GM12878 (cell line): Measurements from ENCODE around the gene CELSR3. TPM values are rescaled to one million over a fixed set of nuclear protein-coding genes. Genes with fewer than 3 reads are reported as not detected.

Experiments used
- ASH2L ChIP-seq: fragments of 300-600, 200-600 bp; sonication (generic); IDR thresholded peaks from 2 replicates; pipeline ENCODE4 v1.6.1; 2017; ENCODE audit warnings: low read depth, mild to moderate bottlenecking, borderline replicate concordance
- CBX3 ChIP-seq: fragments of 200-600 bp; sonication (generic); IDR thresholded peaks from 2 replicates; pipeline ENCODE4 v1.6.1; 2016; ENCODE audit warnings: low read depth, borderline replicate concordance
- CBX5 ChIP-seq: sonication (generic); IDR thresholded peaks from 2 replicates; pipeline ENCODE4 v1.6.1; 2016; ENCODE audit warnings: low read depth, moderate library complexity, mild to moderate bottlenecking, inconsistent platforms
- EGR1 ChIP-seq, 2 experiments: IDR thresholded peaks; 1 replicate in 1 of 2; 2 replicates in 1 of 2; pipeline ENCODE4 v1.6.1; 2011 to 2012; ENCODE audit warnings: low read depth in 2 of 2, low read length in 2 of 2, borderline replicate concordance in 1 of 2, mild to moderate bottlenecking in 1 of 2, moderate library complexity in 1 of 2
- FOS ChIP-seq: IDR thresholded peaks from 3 replicates; pipeline ENCODE4 v1.6.1; 2011; ENCODE audit warnings: borderline replicate concordance; ENCODE audit not compliant: insufficient read length; ENCODE audit errors: extremely low read depth
- MEF2A ChIP-seq: IDR thresholded peaks from 2 replicates; pipeline ENCODE4 v1.6.1; 2011; ENCODE audit warnings: low read depth, mild to moderate bottlenecking, low read length, moderate library complexity; ENCODE audit not compliant: insufficient read depth
- NFYB ChIP-seq: IDR thresholded peaks from 2 replicates; pipeline ENCODE4 v1.6.1; 2011; ENCODE audit warnings: low read depth, mild to moderate bottlenecking, low read length, improper control_type of control experiment, moderate library complexity; ENCODE audit not compliant: insufficient read depth
- PAX5 ChIP-seq: IDR thresholded peaks from 2 replicates; pipeline ENCODE4 v1.6.1; 2011; ENCODE audit warnings: low read depth, low read length, borderline replicate concordance
- PBX3 ChIP-seq: IDR thresholded peaks from 2 replicates; pipeline ENCODE4 v1.6.1; 2011; ENCODE audit warnings: mild to moderate bottlenecking, low read depth, low read length, moderate library complexity; ENCODE audit not compliant: insufficient replicate concordance
- TARDBP ChIP-seq: IDR thresholded peaks from 2 replicates; pipeline ENCODE4 v1.6.1; 2016; ENCODE audit warnings: borderline replicate concordance
- YY1 ChIP-seq: IDR thresholded peaks from 2 replicates; pipeline ENCODE4 v1.6.1; 2011; ENCODE audit warnings: low read depth, mild to moderate bottlenecking, low read length
- ZNF274 ChIP-seq: IDR thresholded peaks from one replicate; pipeline ENCODE4 v1.8.0; 2011; ENCODE audit not compliant: insufficient read length, insufficient read depth
- ZNF687 ChIP-seq: fragments of 450-650 bp; IDR thresholded peaks from 2 replicates; pipeline ENCODE4 v1.6.1; 2017; ENCODE audit warnings: mild to moderate bottlenecking, moderate library complexity
- polyA plus RNA-seq, 11 experiments: library from polyadenylated mRNA; depleted of rRNA in 4 of 11; unstranded in 6 of 11; stranded (reverse) in 5 of 11; fragments of >200 nt; fragmentation: Nextera tagmentation in 4 of 11; fragmentation: Illumina TruSeq in 1 of 11; extraction: Ambion mirVana in 4 of 11; extraction: Trizol in 1 of 11; gene quantifications; 1 replicate in 1 of 11; 2 replicates in 10 of 11; pipeline versions ENCODE4 v1.2.1 to v1.2.3, GENCODE V29; 2011 to 2016; ENCODE audit warnings: inconsistent platforms in 2 of 11, missing spikeins in 2 of 11, low read depth in 1 of 11
- total RNA-seq, 4 experiments: library from RNA; depleted of rRNA in 3 of 4; stranded (reverse); fragments of >200 nt in 3 of 4; fragmentation: Illumina TruSeq in 1 of 4; extraction: Trizol in 1 of 4; gene quantifications; 2 replicates each; pipeline versions ENCODE4 v1.2.1 to v1.2.3, GENCODE V29; 2013 to 2021
- TF ChIP-seq, protein P1 (sequence below): fragments of 450-650 bp; conservative IDR thresholded peaks from 2 replicates; pipeline ENCODE4 v1.6.1; 2017; ENCODE audit warnings: mild to moderate bottlenecking, moderate library complexity
- TF ChIP-seq, protein P2 (sequence below): fragments of 450-650 bp; IDR thresholded peaks from 2 replicates; pipeline ENCODE4 v1.6.1; 2018; ENCODE audit warnings: borderline replicate concordance, mild to moderate bottlenecking; ENCODE audit not compliant: partially characterized antibody

CELSR3 gene
- total and polyA plus RNA-seq, 10 of the 15 experiments (the other 5 are each of a cell fraction or from before 2014, with no cell fraction given) = 0.08 to 1.6 (median 0.57) TPM

- peak; percentile 76; the same call in 1 of the 2 replicates for TF ChIP-seq PAX5
- TF ChIP-seq ZNF687 = peak; percentile 72
- TF ChIP-seq ASH2L = no peak
- no peak for TF ChIP-seq PBX3
- TF ChIP-seq, protein P1, sequence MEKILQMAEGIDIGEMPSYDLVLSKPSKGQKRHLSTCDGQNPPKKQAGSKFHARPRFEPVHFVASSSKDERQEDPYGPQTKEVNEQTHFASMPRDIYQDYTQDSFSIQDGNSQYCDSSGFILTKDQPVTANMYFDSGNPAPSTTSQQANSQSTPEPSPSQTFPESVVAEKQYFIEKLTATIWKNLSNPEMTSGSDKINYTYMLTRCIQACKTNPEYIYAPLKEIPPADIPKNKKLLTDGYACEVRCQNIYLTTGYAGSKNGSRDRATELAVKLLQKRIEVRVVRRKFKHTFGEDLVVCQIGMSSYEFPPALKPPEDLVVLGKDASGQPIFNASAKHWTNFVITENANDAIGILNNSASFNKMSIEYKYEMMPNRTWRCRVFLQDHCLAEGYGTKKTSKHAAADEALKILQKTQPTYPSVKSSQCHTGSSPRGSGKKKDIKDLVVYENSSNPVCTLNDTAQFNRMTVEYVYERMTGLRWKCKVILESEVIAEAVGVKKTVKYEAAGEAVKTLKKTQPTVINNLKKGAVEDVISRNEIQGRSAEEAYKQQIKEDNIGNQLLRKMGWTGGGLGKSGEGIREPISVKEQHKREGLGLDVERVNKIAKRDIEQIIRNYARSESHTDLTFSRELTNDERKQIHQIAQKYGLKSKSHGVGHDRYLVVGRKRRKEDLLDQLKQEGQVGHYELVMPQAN = peak; percentile 94
- TF ChIP-seq NFYB = no peak
- no peak for TF ChIP-seq CBX3
- TF ChIP-seq TARDBP = no peak
- 0 out of 2 replicates have a peak, but pooled peaks have one; percentile 39 for TF ChIP-seq YY1
- no peak for TF ChIP-seq FOS
- TF ChIP-seq MEF2A = no peak
- 0 out of 2 replicates have a peak, but pooled peaks have one; percentile 11 for TF ChIP-seq CBX5
- TF ChIP-seq, protein P2, sequence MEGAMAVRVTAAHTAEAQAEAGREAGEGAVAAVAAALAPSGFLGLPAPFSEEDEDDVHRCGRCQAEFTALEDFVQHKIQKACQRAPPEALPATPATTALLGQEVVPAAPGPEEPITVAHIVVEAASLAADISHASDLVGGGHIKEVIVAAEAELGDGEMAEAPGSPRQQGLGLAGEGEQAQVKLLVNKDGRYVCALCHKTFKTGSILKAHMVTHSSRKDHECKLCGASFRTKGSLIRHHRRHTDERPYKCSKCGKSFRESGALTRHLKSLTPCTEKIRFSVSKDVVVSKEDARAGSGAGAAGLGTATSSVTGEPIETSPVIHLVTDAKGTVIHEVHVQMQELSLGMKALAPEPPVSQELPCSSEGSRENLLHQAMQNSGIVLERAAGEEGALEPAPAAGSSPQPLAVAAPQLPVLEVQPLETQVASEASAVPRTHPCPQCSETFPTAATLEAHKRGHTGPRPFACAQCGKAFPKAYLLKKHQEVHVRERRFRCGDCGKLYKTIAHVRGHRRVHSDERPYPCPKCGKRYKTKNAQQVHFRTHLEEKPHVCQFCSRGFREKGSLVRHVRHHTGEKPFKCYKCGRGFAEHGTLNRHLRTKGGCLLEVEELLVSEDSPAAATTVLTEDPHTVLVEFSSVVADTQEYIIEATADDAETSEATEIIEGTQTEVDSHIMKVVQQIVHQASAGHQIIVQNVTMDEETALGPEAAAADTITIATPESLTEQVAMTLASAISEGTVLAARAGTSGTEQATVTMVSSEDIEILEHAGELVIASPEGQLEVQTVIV = no peak
- no peak for TF ChIP-seq ZNF274
- TF ChIP-seq EGR1 (IDR thresholded peaks at IDR 0.05; ENCODE audit: borderline replicate concordance in 1 of 2, low read depth in 2 of 2, low read length in 2 of 2) = peak in 1 of 2 experiments; percentile 41; a peak in 2 of 3 replicates
Observed at GRCh38 chr3:48685603-48686511, 23.2 kb upstream of the CELSR3 start, which contains the start of gene NCKIPSD (continued).
